ENCODE data around the gene CALML3.

CALML3 gene

DNA sequence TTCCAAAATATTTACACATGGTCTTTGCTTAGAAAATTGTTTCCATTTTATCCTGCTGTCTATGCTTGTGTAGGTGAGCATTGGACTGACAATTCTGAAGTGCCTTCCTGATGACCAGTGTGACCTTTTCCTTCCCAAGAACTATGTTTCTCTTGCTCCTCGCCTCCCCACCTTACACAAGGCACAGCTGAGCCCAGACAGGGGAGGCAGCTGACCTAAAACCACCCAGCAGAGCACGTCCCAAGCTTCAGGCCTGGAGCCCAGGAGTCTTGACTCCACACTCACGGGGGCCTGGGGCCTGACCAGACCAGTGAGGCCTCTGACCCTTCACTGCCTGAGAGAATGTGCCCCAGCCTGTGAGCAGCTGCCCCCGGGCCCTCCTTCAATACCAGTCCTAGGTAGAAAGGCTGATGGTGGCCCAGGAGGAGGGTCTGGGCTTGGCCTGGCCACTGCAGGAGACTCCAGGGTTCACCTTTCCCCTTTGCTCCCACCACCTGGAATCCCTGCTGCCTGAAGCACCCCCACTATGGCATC is 32.4 kb upstream of the CALML3 start:
- no peak for FAIRE-seq

DNA sequence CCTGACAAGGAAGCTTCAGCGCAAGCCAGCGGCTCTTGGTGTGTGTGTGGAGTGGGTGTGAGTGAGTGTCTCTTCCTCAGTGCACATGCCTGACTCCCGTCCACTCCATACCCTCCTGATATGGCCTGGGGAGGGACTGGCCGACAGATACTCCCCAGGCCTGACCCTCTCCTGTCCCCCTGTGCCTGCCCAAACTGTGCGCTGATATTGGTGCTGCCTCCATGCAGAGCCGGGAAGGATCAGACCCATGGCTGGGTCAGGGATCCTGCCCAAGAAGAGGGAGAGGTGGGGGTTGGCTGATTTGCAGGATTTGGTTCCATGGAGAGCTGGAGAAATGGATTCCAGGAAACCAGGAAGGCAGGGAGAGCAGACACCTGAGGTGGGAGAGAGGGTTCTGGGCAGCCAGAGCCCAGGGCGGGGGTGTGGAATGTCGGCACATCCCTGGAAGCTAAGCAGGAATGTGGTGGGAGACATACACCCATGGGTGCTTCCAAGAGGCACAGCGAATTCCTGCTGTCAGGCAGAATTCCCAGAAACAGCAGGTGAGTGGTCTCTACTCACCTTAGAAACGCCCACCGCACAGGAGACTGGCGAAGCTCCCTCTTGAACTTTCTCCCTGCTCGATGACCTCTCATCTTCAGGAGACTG is 31.7 kb upstream of the CALML3 start:
- FAIRE-seq = no peak

DNA sequence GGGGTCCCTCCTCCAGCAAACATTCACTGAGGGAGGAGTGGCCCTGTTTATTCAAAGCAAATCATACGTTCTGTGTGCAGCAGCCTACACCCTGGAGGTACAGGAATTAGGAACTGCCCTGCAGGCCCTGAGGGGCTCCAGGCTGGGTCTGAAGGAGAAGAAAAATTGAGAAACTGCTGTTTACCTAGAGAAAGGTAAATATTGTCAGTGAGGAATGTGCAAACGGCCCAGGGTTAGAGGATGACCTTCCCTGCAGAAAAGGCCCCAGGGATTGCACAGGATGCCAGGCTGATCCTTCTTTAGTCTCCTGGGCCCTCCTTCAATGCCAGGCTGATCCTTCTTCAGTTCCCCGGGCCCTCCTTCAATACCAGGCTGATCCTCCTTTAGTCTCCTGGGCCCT is 31.1 kb upstream of the CALML3 start:
- no peak for FAIRE-seq

DNA sequence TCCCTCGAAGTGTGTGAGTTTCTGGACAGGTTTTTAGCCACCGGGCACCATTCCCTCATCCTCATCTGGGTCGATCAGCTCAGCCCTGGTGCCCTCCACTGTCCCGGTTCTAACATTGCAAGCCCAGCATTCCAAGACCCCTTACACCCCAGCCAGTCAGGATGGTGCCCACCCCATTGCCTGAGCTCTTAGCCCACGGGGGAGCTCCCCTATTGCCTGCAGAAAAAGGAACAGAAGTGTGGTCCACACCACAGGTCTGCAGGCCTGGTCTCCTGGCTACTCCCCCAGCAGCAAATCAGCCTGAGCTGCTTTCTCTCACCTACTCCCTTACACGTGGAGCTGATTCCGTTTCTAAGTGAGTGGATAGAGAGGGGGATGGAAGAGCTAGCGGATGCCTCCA is 30.1 kb upstream of the CALML3 start:
- no peak for FAIRE-seq

DNA sequence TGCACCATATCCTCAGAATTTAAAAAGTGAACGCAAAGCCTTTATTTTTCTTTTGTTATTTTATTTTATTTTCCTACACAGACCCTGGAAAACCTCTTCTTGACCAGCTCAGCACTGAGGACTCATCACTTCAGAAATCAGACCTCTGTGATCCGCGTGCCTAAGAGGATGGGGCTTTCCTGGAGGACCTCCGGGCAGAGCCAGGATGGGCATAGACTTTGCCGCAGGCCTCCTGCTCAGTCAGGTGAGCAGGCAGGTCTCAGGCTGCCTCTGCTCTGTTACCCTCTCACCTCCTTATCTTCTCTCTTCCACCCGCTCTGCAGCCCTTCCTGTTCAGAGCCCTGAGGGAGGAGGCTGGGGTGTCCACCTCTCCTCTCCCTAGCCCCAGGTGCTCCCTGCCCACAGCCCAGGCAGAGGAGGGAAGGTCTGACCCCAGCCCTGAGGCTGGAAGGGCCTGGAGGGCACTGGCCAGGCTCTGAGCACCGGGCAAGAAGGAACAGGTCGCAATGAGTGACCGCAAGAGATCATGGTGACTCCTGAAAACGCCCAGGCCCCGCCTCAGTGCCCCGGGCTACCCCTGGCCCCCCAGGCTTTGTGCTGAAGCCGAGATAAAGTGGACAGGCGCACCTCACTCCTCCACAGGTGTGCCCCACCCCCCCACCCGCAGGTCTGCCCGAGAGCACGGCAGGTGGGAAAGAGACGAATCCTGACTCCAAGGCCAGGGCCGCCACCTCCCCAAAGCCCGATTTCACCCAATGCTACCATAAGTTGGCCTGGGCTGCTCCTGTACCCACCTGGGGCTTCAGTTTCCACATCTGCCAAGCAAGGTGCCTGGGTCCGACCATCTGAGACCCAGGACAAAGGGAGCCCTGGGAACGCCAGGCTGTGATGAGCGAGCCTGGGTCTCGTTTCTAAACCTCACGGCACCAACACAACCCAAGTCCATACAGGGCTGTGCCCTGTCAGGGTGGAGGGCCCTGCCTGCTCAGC is 28.2 kb upstream of the CALML3 start:
- no peak for FAIRE-seq

DNA sequence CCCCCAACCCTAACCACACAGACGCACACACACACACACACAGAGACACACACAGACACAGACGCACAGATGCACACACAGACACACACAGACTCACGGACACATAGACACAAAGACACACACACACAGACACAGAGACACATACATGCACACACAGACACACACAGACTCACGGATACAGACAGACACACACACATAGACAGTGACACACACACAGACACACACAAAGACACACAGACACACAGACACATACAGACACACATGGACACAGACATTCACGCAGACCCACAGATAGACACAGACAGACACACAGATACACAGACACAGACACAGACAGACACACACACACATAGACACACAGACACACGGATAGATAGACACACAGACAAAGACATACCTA is 27.5 kb upstream of the CALML3 start:
- no peak for FAIRE-seq

DNA sequence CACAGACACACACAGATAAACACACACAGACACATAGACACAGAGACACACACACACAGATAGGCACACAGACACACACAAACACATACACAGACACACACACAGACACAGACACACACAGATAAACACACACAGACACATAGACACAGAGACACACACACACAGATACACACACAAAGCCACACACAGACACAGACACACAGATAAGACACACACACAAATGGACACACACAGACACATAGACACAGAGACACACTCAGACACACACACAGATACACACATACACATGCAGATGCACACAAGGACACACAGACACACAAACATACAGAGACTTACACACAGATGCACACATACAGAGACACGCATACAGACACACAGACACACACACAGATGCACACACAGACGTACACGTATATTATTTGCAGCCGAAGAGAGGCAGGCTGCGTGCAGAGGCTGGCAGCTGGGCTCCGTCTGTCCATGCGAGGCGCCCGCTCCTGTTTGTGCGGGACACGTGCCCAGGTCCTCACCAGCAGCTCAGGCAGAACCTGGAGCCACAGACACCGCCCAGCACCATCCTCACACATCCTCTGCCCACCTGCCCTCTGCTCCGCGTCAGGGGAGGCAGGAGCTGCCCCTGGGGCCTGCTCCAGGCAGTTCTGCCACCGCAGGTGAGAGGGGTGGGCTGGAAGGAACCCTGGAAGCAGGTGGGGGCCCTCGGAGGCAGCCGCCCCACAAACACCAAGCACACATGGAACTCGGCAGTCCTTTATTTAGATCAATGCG is 26.6 kb upstream of the CALML3 start:
- no peak for FAIRE-seq

DNA sequence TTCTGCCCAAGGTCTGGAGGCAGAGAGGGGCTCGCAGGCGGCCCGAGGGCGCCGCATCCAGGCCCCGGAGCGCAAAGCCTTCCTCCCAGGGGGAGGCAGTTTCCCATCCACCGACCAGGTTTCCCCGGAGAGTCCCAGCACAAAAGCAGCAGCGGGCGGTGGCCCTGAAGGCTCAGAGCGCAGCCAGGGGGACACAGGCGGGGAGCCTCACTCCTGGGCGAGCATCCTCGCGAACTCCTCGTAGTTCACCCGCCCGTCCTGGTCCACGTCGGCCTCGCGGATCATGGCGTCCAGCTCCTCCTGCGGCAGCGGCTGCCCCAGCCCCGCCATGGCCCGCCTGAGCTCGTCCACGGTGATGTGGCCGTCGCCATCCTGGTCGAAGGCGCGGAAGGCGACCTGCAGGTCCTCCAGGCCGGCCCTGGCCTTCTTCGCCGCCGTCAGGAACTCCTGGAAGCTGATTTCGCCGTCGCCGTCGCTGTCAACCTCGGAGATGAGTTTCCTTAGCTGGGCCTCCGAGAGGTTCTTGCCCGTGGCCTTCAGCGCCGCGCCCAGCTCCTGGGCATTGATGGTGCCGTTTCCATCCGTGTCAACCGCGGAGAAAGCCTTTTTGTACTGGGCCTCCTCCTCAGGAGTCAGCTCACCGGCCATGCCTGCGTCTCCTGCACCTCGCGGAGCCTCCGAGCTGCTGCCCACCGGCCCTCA is 25.8 kb upstream of the CALML3 start:
- no peak for FAIRE-seq

DNA sequence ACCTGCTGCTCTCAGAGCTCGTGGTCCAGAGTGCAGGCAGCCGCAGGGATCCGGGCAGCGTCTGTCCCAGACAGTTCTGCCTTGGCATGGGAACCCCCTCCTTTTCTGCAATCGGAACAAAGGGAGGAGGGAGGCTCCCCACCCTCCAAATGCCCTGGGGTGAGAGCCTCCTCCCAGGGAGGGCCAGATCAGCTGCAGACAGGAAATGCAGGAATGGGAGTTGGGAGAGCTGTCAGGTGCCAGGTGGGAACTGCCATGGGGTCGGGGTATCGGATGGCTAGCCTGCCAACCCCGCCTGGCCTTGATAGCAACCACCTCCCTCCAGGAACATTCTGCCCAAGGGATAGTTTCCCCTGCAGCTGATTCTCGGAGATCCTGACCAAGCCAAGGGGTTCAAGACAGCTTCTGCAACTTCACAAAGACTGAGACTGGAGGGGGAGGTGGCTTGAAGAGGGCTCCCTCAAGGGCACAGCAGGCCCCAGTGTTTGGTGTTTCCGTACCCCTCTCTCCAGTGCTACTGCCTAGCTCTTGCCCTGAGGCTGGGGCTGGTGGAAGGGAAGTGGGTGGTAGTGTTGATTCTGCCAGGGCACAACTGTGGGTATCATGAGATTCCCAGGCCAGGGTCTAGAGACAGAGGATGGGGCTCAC is 25.1 kb upstream of the CALML3 start, which contains the start of gene CALML5:
CALML5 (minus strand) TSS at position 78 of the 648 bp plus-strand sequence. CDS start 132 bp downstream, outside the sequence.
- FAIRE-seq = no peak

DNA sequence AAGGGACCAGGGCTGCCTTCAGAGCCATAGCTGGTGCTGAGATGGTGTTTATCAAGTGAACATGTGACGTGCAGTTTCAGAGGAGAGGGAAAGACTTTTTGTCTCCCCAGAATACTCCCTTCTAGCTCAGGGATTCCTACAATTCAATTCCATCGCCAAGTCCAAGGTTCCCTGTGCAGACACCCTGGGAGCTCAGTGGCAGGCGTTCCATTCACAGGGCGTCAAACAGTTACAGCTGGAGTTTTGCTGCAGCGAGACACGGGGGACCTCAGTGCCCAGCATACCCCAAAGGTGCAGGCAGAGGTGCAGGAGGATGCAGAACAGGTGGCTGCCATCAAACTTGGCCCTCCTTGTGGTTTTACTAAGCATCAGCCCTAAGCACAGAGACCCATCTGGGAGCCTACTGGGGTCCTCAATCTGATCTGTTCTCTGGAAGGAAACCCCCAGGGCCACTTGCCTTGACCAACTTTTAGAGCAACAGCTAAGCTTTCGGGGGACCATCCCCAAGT is 24.5 kb upstream of the CALML3 start:
- FAIRE-seq = no peak

DNA sequence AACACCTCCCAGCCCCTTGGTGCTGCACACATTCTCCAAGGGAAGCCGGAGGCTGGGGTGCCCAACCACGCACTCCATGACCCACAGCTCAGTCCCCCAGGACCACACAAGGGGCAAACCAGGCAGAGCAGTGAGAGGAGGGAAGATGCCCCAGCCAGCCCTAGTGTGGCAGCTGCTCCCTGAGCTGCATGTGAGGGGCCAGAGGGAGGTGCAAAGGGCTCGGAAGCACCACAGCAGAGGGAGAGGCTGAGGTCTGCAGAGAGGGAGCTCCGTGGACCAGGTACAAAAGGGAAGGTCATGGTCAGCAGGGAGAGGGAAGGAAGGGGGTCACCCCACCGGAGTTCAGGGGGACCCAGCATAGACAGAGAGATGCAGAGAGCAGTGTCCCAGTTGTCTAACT is 23.9 kb upstream of the CALML3 start:
- no peak for FAIRE-seq

DNA sequence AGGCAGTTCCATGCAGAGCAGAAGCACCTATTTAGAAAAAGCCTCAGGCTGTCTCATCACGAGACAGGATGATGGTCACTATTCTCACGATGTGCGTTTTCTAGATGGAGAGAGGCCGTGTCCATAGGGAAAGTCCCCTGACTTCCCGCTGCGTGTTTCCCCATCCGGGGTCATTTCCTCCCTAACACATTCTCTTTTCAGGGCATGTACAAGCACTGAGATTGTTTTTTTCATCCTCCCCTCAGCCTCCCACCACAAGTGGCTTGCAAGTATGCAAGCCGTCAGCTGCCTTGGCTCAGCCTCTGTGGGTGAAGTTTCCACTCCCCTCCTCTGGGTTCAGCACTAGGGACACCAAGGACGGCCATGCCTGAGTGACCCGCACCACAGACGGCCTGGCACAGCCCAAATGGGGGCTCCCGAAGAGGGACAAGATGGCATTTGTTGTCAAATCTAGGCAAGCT is 22.7 kb upstream of the CALML3 start:
- FAIRE-seq = no peak

DNA sequence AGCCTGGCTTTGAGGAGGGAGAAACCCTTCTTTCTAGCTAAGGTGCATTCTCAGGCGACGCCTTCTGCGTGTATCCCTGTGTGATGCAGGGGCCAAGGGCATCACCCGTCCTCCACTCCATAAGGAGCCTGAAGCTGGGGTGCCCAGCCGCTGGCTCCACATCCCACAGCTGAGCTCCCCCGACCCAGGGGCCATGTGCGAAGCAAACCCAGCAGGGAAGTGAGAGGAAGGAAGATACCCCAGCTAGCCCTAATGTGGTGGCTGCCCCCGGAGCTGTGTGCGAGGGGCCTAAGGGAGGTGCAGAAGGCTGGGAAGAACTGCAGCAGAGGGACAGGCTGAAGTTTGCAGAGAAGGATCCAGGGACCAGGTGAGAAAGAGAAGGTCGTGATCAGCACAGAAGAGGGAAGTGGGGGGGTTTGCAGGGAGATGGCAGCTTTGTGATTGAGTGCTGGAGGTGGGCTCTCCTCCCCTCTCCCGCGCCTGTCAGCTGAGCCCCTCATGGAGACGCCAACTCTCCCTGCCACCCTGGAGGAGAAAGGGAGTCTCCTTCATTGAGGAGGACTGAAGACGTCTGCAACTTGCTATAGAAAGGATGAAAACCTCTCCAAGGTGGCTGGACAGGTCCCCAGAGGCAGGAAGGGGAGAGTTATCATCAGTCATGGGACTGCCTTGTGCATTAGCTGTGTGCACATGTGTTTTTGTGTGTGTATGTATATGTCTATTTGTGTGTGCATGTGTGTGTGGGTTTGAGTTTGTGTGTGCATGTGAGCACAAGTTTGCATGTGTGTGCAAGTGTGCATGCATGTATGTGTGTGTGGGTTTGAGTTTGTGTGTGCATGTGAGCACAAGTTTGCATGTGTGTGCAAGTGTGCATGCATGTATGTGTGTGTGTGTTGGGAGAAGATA is 21.9 kb upstream of the CALML3 start:
- no peak for FAIRE-seq

DNA sequence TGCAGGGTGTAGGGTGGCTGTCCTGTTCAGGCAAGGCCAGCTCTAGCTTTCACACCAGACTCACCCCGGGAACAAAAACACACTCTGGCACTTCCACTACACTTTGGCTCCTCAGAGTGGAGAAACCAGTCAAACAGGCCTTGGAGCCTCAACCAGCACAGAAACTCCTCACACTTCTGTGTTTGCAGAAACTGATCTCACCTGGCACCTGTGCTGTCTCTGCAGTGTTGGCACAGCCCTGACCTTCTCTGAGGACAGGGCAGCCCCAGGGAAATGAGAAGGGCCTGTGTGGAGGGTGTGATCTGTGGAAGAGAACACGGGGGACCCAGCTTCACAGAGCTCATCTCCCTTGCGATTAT is 21.3 kb upstream of the CALML3 start:
- no peak for FAIRE-seq

DNA sequence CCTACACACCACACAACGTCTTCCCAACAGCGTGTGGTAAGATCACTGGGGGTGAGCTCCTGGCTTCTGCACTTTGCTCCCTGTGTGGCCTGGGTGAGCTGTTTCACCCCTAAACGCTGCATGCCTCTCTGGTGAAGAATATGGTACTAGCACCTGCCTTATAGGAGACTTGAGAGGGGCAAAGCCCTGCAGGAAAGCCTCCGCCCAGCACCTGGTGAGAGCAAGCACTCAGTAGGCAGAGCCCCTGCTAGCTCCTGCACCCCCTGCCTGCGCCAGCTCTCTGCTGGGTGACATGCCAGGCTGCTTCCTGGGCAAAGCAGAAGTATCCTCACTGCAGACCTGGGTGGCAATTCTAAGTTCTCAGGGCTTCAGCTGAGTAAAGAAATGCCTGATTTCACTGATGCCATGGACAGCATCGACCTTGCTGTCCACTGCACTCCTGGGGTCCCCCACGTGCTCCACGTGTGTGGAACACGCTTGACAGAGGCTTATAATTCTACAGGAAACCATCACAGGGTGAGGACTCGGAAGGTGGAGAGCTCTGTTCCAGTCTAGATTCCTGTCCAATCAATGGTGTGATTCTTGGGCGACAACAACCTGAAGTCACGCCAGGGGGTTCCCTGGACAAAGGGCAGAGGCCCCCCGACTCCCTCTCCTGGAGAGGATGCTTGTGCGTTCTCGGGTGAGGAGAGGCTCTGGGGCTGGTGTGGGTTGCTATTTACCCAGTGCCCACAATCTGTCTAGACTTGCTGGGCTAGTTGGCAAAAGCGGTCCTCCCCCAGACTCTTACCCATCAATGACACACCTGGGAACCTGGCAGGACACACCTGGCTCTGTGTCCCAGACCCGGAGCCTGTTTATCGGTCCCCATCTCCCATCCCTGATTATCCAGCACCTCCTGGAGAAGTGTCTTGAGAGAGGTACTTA is 20.4 kb upstream of the CALML3 start:
- FAIRE-seq = no peak

DNA sequence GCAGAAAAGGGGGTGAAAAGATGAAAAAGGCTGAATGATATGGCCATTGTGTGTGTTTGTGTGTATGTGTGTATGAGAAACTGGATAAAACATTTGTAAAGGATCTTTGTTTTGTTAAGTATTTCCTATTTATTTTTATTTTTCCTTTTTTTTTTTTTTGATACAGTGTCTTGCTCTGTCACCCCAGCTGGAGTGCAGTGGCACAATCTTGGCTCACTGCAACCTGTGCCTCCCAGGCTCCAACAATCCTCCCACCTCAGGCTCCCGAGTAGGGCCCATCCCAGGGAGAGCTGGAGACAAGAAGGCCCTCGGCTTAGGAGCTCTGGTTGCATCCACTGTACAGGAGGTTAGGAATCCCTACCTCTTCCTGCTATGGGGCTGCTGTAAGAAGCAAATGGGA is 18.5 kb upstream of the CALML3 start:
- no peak for FAIRE-seq

DNA sequence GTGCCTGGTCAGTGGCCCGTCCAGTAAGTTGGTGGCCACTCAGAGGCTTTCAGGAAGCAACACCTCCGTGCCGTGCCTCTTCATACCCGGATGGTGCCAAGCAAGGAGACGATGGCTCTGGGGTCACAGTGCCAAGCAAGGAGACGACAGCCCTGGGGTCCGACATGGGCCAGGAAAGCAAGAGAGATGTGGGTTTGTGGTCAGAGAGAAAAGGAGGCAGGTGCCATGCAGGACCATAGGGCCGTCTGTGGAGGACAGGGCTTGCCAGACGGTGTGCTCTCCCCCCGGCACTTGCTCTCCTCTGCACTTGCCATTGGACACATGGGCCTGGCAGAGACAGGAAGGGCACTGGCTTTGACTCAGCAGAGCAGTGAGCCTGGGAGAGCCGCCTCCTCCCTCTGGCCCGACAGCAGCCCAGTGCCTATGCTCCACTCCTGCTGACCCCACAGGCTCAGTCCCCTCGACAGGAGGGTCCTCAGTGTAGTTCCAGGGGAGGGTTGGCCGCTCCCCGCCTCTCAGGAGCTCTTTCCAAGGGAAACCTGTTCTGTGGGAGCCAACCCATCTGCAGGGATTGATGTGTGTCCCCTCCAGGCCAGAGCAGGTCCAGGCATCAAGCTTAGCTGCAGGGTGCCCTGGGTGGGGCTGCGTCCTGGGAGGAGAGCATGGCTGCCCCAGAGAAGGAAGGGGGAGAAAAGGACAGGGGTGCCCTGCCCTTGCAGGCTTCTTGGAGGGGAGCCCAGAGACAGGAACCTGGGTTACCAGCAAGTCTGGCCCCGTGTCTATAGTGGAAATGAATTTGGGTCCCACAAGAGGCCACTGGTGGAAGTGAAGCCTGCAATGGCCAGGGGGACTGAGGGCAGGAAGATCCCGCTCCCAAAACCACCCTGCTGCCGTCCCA is 17.8 kb upstream of the CALML3 start:
- FAIRE-seq = no peak

DNA sequence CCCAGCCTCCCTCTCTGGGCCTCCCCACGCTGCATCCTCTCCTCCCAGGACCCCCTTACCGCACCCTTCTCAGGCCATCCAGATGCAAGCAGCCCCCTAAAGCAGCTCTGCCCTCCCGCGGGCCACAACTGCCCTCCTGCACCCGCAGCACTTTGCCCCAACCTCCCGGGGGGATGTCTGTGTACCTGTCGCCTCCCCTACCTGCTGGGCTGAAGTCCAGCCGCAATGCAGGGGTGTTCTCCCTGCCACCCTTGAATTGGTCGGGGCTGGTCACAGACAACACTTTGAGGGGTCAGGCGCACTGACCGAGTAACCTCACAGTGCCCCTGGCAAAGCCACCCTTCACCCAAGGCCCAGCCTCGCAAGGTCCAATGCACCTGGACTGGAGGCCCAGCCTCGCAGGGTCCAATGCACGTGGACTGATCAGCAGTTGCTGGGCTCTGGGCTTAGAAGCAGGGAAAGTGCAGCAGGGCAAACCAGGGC is 17.1 kb upstream of the CALML3 start:
- no peak for FAIRE-seq

All from islet of Langerhans (tissue), 1 donor.